T-helper 22 cell (primary cell): ENCODE data around the gene CDH20.

ENCODE experiments used
- DNase-seq: peaks from one replicate; pipeline ENCODE4 v3.0.0-alpha.2; 2020; ENCODE audit warnings: low read depth

The CDH20 gene

DNA sequence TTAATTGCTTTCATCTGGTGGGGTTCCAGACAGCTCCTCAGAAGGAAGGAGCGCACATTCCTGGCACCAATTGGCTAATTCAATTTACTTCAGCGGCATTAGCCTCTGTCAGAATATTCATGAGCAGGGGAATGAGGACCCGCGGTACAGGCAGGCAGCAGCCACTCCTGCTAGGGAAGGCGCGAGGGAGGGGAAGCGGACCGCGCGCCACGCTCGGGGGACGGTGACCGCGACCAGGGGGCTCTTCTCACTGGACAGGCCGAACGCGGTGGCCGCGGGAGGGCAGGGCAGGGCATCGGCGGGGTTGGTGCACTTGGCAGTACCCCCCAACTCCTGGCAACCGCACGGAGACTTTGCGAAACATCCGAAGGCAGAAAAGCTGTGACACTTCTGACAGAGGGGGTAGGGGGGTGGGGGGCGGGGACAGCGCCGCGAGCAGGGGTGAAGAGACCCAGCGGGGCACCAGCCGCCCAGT is at the start of gene CDH20:
CDH20 (plus strand) TSS at position 160 of the 475 bp plus-strand sequence.
- DNase-seq: no peak

DNA sequence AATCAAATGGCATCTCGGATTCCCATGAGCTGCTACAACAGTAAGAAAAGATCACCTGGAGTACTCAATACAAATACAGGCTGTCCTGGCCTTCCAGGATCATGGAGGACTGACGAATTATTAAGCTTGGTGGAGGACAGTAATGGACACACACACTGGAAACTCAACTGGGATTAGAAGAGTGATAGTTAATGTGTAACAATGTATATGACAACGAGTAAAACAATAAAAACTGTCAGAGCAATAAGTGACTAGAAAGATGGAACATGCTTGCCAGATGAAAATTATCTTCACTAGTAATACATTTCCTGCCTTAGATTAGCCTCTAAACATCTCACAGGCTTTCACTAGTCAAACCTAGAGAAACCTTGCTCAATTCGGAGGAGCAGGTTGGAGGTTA is 49.2 kb upstream of the CDH20 start:
- DNase-seq: no peak

DNA sequence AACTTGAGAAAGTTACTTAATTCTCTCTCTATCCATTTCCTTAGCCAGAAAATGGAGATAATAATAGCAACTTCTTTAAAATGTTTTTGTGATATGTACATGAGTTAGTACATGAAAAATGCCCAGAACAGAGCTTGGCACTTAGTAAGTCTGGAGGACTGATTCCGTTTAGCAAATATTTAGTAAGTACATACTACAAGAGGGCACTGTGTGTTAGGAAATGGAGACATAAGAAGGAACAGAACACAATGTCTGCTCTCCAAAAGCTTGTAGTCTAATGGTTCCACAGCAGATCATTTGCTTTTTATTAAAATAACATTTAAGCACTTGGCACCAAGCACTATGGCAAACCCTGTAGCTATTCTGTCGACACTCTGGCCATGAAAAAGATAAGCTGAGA is 47.5 kb upstream of the CDH20 start:
- no peak for DNase-seq

DNA sequence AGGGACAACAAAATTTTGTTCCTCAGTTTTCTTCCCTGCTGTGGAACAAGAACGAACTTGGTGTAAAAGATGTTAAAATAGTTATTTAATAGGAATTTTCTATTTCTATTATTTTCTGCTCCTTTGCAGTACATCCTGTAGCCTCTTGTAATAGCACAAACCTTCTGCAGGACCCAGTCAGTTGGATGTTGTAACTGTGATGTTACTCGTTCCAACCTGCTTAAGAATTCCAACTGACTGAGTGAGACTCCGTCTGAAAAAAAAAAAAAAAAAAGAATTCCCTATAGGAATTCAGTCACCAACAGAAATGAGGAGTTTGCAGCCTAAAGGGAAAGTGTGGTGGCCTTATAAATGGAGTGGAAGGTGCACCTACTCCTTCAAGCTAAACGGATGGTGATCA is 46.4 kb upstream of the CDH20 start:
- DNase-seq: no peak

DNA sequence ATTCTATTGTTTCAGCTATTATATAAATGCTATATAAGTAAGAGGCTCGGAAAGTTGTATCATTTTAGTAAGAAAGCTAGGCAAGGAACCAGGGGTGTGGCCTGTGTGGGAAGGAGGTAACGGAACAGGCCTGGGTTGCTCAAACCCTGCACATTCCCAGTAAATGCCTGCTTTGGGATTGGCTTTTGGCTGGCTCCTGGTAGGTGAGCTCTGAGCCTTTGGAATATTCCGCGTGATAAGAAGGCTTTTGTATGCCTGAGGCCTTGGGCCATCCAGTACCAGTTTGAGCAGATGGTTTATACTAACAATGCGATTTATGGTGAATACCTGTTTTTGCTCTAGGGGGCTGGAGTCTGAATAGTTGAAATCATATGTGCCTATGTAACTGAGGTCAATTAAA is 42.6 kb upstream of the CDH20 start:
- no peak for DNase-seq

DNA sequence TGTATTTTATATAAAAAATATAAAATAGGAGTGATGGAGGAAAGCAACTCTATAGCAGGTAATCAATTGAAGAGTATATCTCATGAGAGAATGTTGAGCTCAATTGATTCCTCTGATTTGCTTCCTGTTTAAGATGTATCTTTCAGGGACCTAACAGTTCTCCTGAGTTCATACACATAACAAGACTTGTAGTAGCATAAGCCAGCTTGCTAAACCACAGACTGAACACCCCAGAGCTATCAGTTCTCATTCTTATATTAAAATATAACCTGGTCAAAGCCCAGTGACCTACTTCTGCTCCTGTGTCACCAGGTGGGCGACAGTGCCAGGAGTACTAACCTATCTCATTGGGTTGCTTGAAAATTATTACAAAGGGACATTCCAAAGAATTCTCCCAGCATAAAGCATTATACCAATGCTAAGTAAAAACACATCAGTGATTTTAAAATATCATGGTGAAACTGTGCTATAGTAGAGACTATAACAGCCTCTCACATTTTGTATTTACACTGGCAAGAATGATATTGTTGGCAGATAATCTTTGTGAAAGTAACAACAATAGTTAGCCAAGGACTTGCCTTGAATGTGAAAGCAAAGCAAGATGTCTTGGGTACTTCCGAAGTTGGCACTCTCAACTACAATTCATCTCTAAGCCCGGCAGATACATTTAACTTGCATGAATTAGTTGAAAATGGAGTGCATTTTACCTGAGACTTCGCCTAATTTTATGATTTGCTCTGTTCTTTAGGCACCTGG is 40.8 kb upstream of the CDH20 start:
- no peak for DNase-seq

DNA sequence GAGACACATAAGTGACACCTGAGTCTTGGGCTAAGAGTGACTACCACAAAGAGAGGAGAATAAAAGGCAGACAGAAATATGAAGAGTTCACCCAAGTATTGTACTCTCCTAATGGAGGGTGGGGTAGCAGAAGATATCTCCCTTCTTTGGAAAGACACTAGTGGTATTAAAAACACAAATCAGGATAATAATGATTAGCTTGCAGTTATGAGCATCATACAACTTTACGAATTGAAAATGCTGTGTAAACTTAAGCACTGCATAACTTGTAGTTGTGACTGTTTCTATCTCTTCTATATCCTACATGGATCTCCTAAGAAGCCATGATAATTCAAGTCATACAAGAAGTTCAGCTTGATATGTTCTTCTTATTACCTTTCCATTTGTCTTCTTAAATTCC is 38.1 kb upstream of the CDH20 start:
- no peak for DNase-seq

DNA sequence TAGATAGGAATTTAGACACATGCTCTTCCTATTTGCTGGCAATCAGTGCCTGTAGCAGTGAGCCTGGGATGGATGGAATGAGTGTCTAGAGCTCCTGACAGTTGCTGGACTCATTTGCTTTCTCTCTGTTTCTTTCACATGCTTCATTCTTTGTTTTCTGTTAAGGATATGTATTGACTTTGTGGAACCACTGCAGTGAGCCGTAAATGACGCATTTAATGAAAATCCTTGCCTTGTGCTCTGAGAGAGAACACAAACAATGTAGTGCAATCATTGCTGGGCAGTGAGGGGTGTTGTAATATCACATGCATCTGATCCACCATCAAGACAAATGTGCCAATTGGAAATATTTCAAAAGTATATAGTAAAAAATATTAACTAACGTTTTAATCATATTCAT is 25.2 kb upstream of the CDH20 start:
- DNase-seq: no peak

DNA sequence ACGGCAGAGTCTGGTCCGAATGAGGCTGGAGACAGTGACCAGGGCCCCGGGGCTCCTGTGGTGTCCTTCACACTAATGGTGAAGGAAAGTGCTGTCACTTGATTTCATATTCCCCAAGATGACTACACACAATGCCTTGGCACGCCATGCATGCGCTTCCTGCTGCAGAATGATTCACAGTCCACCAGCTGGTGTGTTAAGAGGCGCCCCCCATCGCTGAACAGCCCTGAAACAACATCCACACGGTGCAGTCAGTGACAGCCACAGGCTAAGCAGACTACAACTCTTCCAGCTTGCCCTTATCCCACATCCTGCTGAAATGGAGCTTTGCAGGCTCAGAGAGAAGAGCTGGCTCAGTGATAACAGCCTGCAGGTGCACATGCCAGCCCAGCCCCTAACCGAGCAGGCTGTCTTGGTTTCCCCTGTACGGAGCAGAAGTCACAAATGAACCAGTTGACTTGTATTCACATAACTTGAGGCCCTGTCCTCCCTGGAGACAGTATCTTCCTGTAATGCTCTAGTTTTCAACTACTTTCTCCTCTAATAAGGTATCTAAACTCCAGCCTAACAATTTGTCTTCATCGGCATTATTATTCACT is 24.3 kb upstream of the CDH20 start:
- DNase-seq: no peak

DNA sequence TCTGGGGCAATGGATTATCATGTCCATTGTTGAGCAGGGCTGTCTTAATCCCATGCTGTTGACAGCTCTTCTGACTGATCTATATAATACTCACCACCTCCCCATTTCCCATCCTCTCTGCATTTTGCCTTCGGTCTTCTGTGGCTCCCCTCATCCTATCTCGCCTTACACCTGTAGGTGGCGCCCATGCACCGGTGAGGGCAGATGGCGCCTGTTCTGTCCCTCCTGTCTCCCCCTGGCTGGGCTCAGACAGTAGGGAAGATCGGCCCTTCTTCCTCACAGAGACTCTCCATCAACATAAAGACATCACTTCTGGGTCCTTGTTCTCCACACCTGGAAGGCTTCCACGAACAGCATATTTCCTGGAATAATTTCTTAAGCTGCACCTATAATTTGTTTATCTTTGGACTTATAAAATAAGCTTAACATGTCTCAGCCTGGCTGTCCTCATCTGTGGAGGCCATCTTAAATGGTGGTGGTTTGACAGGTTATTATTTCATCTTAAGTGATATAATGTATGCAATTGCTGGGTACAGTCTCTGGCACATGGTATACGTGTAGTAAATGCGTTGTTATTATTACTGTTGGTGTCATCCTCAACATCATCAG is 10.9 kb upstream of the CDH20 start:
- DNase-seq: no peak

DNA sequence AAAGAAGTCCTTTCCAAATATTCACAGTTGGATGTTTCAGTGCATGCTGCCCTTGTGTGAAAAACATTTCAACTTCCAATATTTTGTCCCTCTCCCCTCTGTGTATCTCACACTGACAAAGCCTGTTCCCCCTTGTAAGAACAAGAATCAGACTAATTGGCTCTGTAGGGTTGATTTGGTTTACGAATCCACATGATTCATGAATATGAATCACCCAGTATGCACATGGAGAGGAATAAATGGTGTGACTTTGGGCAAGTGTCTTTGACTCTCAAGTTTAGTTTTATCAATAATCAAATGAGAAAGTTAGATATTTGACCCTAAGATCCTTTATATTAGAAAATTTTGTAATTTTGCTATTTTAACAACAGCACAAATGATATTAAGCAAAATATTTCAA is 9.3 kb upstream of the CDH20 start:
- no peak for DNase-seq

DNA sequence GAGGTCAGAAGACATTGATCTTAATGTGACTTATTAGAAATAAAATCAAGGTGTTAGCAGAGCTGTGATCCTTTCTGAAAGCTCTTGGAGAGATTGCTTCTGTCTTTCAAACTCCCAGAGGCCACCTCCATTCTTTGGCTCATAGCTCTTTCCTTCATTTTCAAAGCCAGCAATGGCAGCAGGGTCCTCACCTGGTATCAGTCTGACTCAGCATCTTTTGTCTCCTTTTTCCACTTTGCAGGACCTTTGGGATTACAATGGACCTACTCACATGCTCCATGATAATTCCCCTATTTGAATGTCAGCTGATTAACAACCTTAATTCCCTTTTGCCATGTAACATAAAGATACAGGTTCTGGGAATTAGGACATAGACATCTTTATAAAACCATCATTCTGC is 6.8 kb upstream of the CDH20 start:
- no peak for DNase-seq

DNA sequence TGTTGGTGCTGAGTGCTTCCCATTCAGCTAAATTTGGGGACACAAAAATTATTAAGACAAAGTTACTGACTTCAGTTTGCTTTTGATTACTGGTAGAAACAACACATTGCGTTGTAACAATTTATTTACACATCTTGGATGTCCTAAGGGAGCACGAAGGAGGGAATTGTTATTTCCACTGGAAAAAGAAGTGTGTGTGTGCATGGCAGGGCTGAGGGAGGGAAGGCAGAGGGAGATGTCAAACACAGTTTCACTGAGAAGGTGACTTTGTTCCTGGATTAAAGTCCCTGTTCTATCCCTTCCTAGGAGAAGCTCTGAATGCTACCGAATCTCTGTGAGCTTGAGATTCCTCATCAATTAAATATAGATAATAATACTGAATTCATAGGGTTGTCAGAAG is 3.8 kb upstream of the CDH20 start:
- no peak for DNase-seq

DNA sequence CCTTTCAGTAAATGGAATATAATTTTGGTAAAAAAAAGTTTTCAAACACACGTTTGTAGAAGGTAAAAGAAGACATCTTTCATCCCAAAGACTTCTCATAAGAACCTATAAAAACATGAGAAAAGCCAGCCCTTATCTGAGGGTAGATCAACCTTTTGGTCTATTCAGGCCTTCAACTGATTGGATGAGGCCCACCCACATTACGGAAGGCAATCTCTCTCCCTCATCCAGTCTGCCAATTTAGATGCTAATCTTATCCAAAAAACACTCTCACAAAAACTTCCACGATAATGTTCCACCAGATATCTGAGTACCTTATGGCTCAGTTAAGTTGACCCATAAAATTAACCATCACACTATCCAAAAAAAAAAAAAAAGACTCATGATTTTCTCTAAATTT is 2.2 kb upstream of the CDH20 start:
- DNase-seq: no peak

DNA sequence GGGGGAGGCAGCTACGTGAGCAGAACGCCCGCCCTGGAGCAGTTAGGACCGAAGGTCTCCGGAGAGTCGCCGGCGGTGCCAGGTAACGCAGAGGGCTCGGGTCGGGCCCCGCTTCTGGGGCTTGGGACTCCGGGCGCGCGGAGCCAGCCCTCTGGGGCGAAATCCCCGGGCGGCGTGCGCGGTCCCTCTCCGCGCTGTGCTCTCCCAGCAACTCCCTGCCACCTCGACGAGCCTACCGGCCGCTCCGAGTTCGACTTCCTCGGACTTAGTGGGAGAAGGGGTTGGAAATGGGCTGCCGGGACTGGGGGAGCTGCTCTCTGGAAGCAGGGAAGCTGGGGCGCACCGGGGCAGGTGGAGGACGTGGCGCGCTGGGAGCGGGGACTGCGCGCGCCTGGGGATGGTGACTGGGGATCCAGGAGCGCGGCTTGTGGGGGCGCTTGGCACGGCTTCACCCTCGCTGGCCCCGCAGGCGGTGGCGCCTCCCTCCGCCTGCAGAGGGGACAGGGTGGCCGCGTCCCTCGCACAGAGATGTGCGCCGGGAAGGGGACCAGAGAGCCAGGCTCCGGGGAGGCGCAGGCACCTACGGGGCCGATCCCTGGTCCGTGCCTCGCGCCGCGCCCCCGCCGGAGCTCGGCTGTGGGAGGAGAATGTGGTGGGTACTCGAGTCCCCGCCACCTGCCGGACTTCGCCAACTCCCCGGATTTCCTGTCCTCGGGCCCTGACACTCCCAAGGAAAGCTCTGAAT is 688 bp downstream of the CDH20 start:
- no peak for DNase-seq

DNA sequence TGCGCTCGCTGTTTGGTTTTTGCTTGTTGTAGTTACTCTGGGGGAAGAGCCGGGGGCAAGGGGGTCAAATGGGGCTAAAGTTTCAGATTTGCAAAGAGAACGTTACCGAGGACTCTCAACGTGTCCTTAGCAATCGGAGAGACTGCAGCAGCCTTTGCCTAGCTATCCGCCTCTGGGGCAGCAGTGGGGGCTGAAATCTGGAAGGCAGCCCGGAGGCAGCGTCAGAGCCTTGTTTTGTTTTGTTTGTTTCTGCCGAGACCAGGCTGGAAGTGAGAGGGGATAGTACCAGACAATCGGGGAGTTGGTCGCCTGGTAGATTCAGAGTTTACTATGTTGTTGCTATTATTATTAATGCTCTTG is 1.2 kb downstream of the CDH20 start:
- DNase-seq: no peak

DNA sequence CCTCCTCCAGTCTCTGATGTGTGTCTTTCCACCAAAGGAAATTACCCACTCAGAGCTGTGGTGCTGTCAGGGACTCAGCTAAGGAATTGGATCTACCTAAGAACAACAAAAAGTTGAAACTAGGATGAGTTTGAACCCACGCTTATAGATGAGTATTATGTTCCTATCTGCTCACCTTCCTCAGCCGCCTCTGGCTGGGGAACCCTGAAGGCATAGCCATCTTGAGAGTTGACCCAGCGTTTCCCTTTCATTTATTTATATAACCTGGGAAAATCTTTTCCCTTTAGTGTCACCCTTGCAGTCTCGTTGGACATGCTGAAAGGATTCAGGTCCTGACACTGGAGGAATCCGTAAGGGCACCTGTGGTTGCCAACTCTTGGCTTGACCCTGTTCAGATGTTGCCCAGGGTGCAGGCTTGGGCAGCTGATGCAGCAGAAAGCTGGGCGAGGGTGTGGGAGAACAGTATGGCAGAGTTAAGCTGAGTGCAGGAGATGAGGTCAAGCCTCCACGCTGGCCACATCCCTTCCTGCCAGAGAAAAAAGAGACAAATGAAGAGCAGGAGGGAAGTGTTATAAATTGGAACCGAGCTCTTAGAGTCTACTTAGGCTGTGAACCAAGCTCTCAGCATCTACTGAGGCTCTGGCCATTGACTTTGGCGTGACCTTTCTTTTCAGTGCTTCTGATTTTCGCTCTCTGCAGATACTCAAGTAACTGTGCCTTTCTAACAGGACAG is 1.9 kb downstream of the CDH20 start:
- no peak for DNase-seq

DNA sequence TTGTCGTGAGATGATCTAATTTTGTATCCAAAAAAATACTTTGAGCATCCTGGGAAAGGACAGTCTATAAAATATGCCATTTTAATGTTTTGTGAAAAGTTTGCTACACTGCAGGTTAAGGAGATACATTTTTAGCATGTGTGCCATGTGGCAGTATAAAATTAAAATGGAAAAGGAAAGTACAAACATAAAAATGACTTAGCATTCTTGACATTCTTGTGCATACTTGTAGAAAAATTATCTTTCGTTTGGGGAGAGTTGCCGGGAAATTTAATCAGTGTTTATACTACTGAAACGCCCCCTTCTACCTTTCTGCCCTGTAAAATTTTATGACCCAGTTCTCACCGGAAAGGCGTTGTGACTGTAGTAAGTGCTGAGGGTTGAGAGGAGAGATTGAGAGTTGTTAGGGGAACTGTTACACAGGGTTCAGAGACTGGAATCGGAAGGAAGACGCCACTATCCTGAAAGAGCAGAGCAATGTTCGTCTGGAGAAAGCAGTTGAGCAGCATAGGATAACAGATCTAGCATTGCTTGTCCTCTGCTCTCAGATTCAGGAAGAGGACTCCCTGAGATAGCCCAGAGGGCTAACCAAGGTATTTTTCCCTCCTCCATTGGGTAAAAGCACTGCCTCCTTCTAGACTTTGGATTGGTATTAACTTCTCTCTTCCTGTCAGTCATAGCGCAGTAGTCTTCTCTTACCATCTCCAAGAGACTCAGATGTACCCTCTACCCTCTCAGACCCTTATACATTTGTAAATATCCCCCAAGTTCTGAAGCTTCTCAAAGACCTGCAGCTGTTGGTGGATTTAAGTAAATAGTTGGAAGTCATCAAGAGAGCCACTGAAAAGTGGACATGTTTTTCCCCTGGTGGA is 2.7 kb downstream of the CDH20 start:
- no peak for DNase-seq

DNA sequence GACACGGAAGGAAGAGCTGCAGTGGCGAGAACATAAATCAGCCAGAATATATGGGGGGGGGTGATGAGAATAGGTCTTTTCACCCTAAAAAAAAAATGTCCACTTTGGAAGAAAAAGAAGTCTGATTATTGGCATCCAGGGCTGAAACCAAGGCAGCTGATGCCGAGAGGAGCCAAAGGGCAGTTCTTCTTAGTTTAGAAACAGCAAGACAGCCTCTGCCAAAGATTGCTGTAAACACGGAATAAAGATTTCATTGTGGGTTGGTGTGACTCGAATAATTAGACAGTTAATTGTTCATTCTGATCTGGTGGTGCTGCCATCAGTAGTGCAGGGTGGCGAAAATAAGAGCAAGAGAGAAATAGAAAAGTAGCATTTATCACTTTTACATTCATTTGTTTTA is 3.5 kb downstream of the CDH20 start:
- no peak for DNase-seq

DNA sequence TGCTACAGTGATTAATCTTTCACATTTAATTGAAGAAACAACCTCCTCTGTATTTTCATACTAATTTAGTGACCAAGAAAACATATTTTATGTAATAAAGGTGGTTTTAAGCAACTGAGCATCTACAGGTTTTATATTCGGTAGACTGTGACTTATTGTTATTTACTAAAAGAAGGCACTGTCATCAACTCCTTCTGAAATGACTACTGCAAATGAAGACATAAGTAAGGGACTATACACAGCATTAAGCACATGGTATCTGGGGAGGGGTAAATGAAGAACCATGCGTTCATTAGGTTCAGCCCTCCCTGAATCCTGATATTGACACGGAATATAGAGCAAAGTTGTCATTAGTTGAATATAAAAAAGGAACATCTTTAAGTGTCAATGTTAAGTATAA is 4.3 kb downstream of the CDH20 start:
- no peak for DNase-seq

DNA sequence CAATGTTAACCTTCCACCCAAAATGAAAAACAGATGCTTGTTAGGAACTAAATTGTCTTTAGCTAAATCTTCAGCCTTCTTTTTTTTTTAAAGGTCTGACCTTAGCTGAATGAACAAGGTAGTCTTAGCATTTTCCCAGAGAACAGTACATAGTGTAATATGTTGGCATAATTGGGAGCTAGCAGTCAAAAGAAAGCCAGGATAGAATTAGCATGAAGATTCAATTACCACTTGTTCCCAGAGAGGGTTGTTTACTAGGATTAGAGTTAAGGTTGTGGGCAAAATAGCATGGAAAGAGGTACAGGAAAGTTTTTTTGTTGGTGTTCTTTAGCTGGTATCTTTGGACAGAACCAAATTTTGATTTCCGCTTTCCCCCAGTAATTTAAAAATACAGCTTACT is 6.9 kb downstream of the CDH20 start:
- DNase-seq: no peak
